Prostate gland (tissue), 2 donors: ENCODE measurements around the gene CLMP. TPM values are rescaled to one million over a fixed set of nuclear protein-coding genes. Genes with fewer than 3 reads are reported as not detected.

ENCODE experiments used
- DNase-seq: peaks from one replicate; pipeline ENCODE4 v3.0.0-alpha.2; 2019; ENCODE audit warnings: low spot score
- H3K27ac ChIP-seq, 2 donors: fragments of 200-600 bp; sonication (generic); 2 replicates each; pipeline ENCODE4 v1.5.1; 2017 to 2019
- H3K27me3 ChIP-seq: fragments of 200-600 bp; sonication (generic); replicated peaks from 2 replicates; pipeline ENCODE4 v1.5.1; 2019; ENCODE audit not compliant: insufficient read depth
- H3K36me3 ChIP-seq, 2 donors: fragments of 200-600 bp; sonication (generic); 1 replicate in 1 of 2; 2 replicates in 1 of 2; pipeline versions ENCODE4 v1.5.1 to v1.8.1; 2017 to 2019
- H3K4me1 ChIP-seq: fragments of 200-600 bp; sonication (generic); replicated peaks from 2 replicates; pipeline ENCODE4 v1.5.1; 2019
- H3K4me3 ChIP-seq, 2 donors: fragments of 200-600 bp; sonication (generic); 2 replicates each; pipeline ENCODE4 v1.5.1; 2017 to 2019
- H3K9me3 ChIP-seq: fragments of 200-600 bp; sonication (generic); 2 replicates; pipeline ENCODE4 v1.5.1; 2017
- CTCF ChIP-seq, 4 experiments: fragments of 200-600 bp in 2 of 4; fragments of 450-650 bp in 2 of 4; sonication (generic) in 2 of 4; IDR thresholded peaks; 1 replicate in 3 of 4; 2 replicates in 1 of 4; pipeline ENCODE4 v1.5.1; 2016 to 2019; ENCODE audit warnings: antibody characterized with exemption in 4 of 4, mild to moderate bottlenecking in 2 of 4, moderate library complexity in 2 of 4
- POLR2A ChIP-seq: fragments of 450-650 bp; IDR thresholded peaks from one replicate; pipeline ENCODE4 v1.6.1; 2016; ENCODE audit warnings: antibody characterized with exemption, mild to moderate bottlenecking
- POLR2AphosphoS5 ChIP-seq: sonication (generic); formaldehyde crosslinking; IDR thresholded peaks from one replicate; pipeline ENCODE4 v1.6.1; 2017; ENCODE audit warnings: antibody characterized with exemption
- WGBS: methylation state at CpG from one replicate; pipeline ENCODE4 v1.1.5; 2018; 5-methylcytosine and 5-hydroxymethylcytosine counted together
- intact Hi-C: fragments of 100-400 bp; cut with DNase I; formaldehyde crosslinking; loops from one replicate; pipeline ENCODE4 v1.14.2; 2022
- total RNA-seq, 2 donors: library from RNA; depleted of rRNA; stranded (reverse); fragments of >200 nt; gene quantifications; one replicate each; pipeline ENCODE4 v1.1.0, GENCODE V29; 2016

The CLMP gene
- total RNA-seq, 2 donors from 2014 or later = 5.0 to 10.7 TPM

GRCh38 chr11:123233280-123233974 is 38.4 kb upstream of the CLMP start:
- H3K27me3 ChIP-seq = no peaks in the 10 kb centered on the region
- no peak for TF ChIP-seq POLR2A
- TF ChIP-seq POLR2AphosphoS5 = no peak
- TF ChIP-seq CTCF (IDR thresholded peaks at IDR 0.05) = no peak
- no peaks in the 10 kb centered on the region for H3K4me1 ChIP-seq
- 81% methylated on average over 6 of the region's 6 CpGs for WGBS
- DNase-seq = no peak
- H3K4me3 ChIP-seq = no peak overlapping the region
- no peaks in the 10 kb centered on the region for H3K36me3 ChIP-seq
- intact Hi-C loops = no loop called here
- no peak overlapping the region for H3K27ac ChIP-seq
- H3K9me3 ChIP-seq = no peaks in the 10 kb centered on the region

GRCh38 chr11:123231777-123232176 is 36.7 kb upstream of the CLMP start:
- WGBS = 77% methylated on average over 3 of the region's 3 CpGs
- TF ChIP-seq CTCF (IDR thresholded peaks at IDR 0.05) (no peak), POLR2AphosphoS5 (no peak), POLR2A (no peak)
- no peaks in the 10 kb centered on the region for H3K9me3 ChIP-seq
- no peak for DNase-seq
- no peak overlapping the region for H3K4me3 ChIP-seq
- no peak overlapping the region for H3K27ac ChIP-seq
- no peaks in the 10 kb centered on the region for H3K27me3 ChIP-seq
- no peaks in the 10 kb centered on the region for H3K4me1 ChIP-seq
- intact Hi-C loops = no loop called here
- H3K36me3 ChIP-seq = no peaks in the 10 kb centered on the region

GRCh38 chr11:123231256-123231655 is 36.2 kb upstream of the CLMP start:
- Histone ChIP-seq H3K36me3 (no peaks in the 10 kb centered on the region), H3K4me3 (no peak overlapping the region), H3K27ac (no peak overlapping the region), H3K4me1 (no peaks in the 10 kb centered on the region), H3K27me3 (no peaks in the 10 kb centered on the region), H3K9me3 (no peaks in the 10 kb centered on the region)
- TF ChIP-seq POLR2AphosphoS5 = no peak
- TF ChIP-seq POLR2A = no peak
- no peak for TF ChIP-seq CTCF (IDR thresholded peaks at IDR 0.05)
- WGBS = 58% methylated on average over 6 of the region's 6 CpGs
- no peak for DNase-seq
- intact Hi-C loops = no loop called here

- no peak overlapping the region for H3K27ac ChIP-seq
- H3K36me3 ChIP-seq = no peaks in the 10 kb centered on the region
- no peaks in the 10 kb centered on the region for H3K4me1 ChIP-seq
- DNase-seq = no peak
- WGBS = 89% methylated on average over 3 of the region's 3 CpGs
- intact Hi-C loops = no loop called here
- H3K27me3 ChIP-seq = no peaks in the 10 kb centered on the region
- H3K9me3 ChIP-seq = no peaks in the 10 kb centered on the region
- no peak overlapping the region for H3K4me3 ChIP-seq
- no peak for TF ChIP-seq CTCF (IDR thresholded peaks at IDR 0.05)
- no peak for TF ChIP-seq POLR2AphosphoS5
Measured at GRCh38 chr11:123230346-123230745, 35.3 kb upstream of the CLMP start.

- Histone ChIP-seq H3K4me1 (no peaks in the 10 kb centered on the region), H3K27me3 (no peaks in the 10 kb centered on the region), H3K36me3 (no peaks in the 10 kb centered on the region), H3K9me3 (no peaks in the 10 kb centered on the region), H3K27ac (no peak overlapping the region), H3K4me3 (no peak overlapping the region)
- DNase-seq = no peak
- 69% methylated on average over 8 of the region's 8 CpGs for WGBS
- intact Hi-C loops = no loop called here
- TF ChIP-seq POLR2A = no peak
- TF ChIP-seq CTCF (IDR thresholded peaks at IDR 0.05) = no peak
- TF ChIP-seq POLR2AphosphoS5 = no peak
Measured at GRCh38 chr11:123228496-123229163, 33.6 kb upstream of the CLMP start.
